ENCODE results near the gene APH1B. TPM values are rescaled to one million over a fixed set of nuclear protein-coding genes. Genes with fewer than 3 reads are reported as not detected.
"Not testable (repeated sequence)": the region's sequence is repeated elsewhere in the genome, so short reads cannot be mapped to it uniquely, and the experiment has no call there.

The APH1B gene
- total and polyA plus RNA-seq, 7 donors: 1.8 to 11.0 (median 7.9) TPM

- intact Hi-C loops (cut with DNase I): no loop called here
- Histone ChIP-seq H3K9me3 (no peaks in the 10 kb centered on the region), H3K4me1 (no peaks in the 10 kb centered on the region), H3K27me3 (no peaks in the 10 kb centered on the region), H3K36me3 (no peaks in the 10 kb centered on the region), H3K27ac (no peak overlapping the region), H3K4me3 (no peak overlapping the region)
- TF ChIP-seq CTCF (IDR thresholded peaks at IDR 0.05): no peak
- 74 to 80% methylated on average over 1 of the region's 1 CpG for WGBS, 2 donors
- DNase-seq: no peak
Measured at GRCh38 chr15:63339836-63340235, 62.4 kb downstream of the APH1B start.

GRCh38 chr15:63340353-63340752 lies 62.9 kb downstream of the APH1B start:
- H3K4me1 ChIP-seq: no peaks in the 10 kb centered on the region
- WGBS, 2 donors: 89 to 91% methylated on average over 8 of the region's 8 CpGs

GRCh38 chr15:63340878-63341277 lies 63.5 kb downstream of the APH1B start:
- intact Hi-C loops (cut with DNase I): no loop called here
- TF ChIP-seq POLR2AphosphoS5 (IDR thresholded peaks at IDR 0.05) (no peak), CTCF (IDR thresholded peaks at IDR 0.05) (no peak), POLR2A (IDR thresholded peaks at IDR 0.05) (no peak), EP300 (IDR thresholded peaks at IDR 0.05) (no peak)
- WGBS, 2 donors: 89 to 95% methylated on average over 3 of the region's 3 CpGs

More at GRCh38 chr15:63340353-63340752, 62.9 kb downstream of the APH1B start:
- H3K27me3 ChIP-seq: no peaks in the 10 kb centered on the region
- no peaks in the 10 kb centered on the region for H3K36me3 ChIP-seq
- no peak overlapping the region for H3K27ac ChIP-seq
- H3K4me3 ChIP-seq: no peak overlapping the region
- DNase-seq: no peak
- no peak for TF ChIP-seq POLR2A (IDR thresholded peaks at IDR 0.05)
- TF ChIP-seq POLR2AphosphoS5 (IDR thresholded peaks at IDR 0.05): no peak
- TF ChIP-seq EP300 (IDR thresholded peaks at IDR 0.05): no peak
- TF ChIP-seq CTCF (IDR thresholded peaks at IDR 0.05): no peak
- intact Hi-C loops (cut with DNase I): no loop called here
- H3K9me3 ChIP-seq: no peaks in the 10 kb centered on the region

GRCh38 chr15:63341898-63342297 lies 64.5 kb downstream of the APH1B start:
- TF ChIP-seq POLR2A (IDR thresholded peaks at IDR 0.05) (no peak), EP300 (IDR thresholded peaks at IDR 0.05) (no peak), POLR2AphosphoS5 (IDR thresholded peaks at IDR 0.05) (no peak), CTCF (IDR thresholded peaks at IDR 0.05) (no peak)
- Histone ChIP-seq H3K27me3 (no peaks in the 10 kb centered on the region), H3K9me3 (no peaks in the 10 kb centered on the region), H3K27ac (no peak overlapping the region), H3K36me3 (no peaks in the 10 kb centered on the region), H3K4me3 (no peak overlapping the region), H3K4me1 (no peaks in the 10 kb centered on the region)
- DNase-seq: no peak
- 95% methylated on average over 4 of the region's 4 CpGs for WGBS, 2 donors
- intact Hi-C loops (cut with DNase I): no loop called here

More at GRCh38 chr15:63340878-63341277, 63.5 kb downstream of the APH1B start:
- Histone ChIP-seq H3K9me3 (no peaks in the 10 kb centered on the region), H3K4me3 (no peak overlapping the region), H3K27ac (no peak overlapping the region), H3K36me3 (no peaks in the 10 kb centered on the region), H3K4me1 (no peaks in the 10 kb centered on the region), H3K27me3 (no peaks in the 10 kb centered on the region)
- no peak for DNase-seq

GRCh38 chr15:63342996-63343562 lies 65.7 kb downstream of the APH1B start:
- intact Hi-C loops (cut with DNase I); H3K4me3 ChIP-seq; H3K36me3 ChIP-seq; DNase-seq; H3K4me1 ChIP-seq; H3K27ac ChIP-seq; H3K9me3 ChIP-seq; H3K27me3 ChIP-seq: not testable (repeated sequence)
- 79 to 93% methylated on average over 11 of the region's 11 CpGs for WGBS, 2 donors

Measured in sigmoid colon (tissue), 7 donors.